CD14-positive monocyte (primary cell): Measurements from ENCODE around the gene ASH1L. TPM values are rescaled to one million over a fixed set of nuclear protein-coding genes. Genes with fewer than 3 reads are reported as not detected.

Source experiments
- DNase-seq, 3 donors: peaks; one replicate each; pipeline ENCODE4 v3.0.0-alpha.2; 2011 to 2022
- H2AFZ ChIP-seq: 2 replicates; pipeline ENCODE4 v1.6.0; 2012; ENCODE audit warnings: mild to moderate bottlenecking, low read depth, low read length, inconsistent platforms; ENCODE audit not compliant: insufficient read depth, poor library complexity, severe bottlenecking
- H3K27ac ChIP-seq, 2 donors: 1 replicate in 1 of 2; 2 replicates in 1 of 2; pipeline ENCODE4 v1.5.1; 2012 to 2013; ENCODE audit warnings: low read length in 2 of 2, control low read depth in 1 of 2, inconsistent platforms in 1 of 2, low read depth in 1 of 2, mild to moderate bottlenecking in 1 of 2
- H3K27me3 ChIP-seq, 2 donors: one replicate each; pipeline versions ENCODE4 v1.6.0 to v1.6.1; 2011 to 2013; ENCODE audit warnings: low read length in 2 of 2; ENCODE audit not compliant: control insufficient read depth in 2 of 2, insufficient read depth in 2 of 2
- H3K36me3 ChIP-seq, 2 donors: replicated peaks in 1 of 2; 1 replicate in 1 of 2; 2 replicates in 1 of 2; pipeline versions ENCODE4 v1.5.1 to v1.6.1; 2012 to 2013; ENCODE audit warnings: low read length in 2 of 2, control low read depth in 1 of 2, inconsistent platforms in 1 of 2, mild to moderate bottlenecking in 1 of 2; ENCODE audit not compliant: insufficient read depth in 2 of 2, control insufficient read depth in 1 of 2
- H3K4me1 ChIP-seq, 2 donors: 1 replicate in 1 of 2; 2 replicates in 1 of 2; pipeline versions ENCODE4 v1.5.1 to v1.6.1; 2012 to 2013; ENCODE audit warnings: low read length in 2 of 2, control low read depth in 1 of 2, inconsistent platforms in 1 of 2, mild to moderate bottlenecking in 1 of 2, moderate library complexity in 1 of 2; ENCODE audit not compliant: insufficient read depth in 2 of 2, control insufficient read depth in 1 of 2
- H3K4me2 ChIP-seq: replicated peaks from 2 replicates; pipeline ENCODE3; 2012; ENCODE audit warnings: low read length, moderate library complexity, mild to moderate bottlenecking; ENCODE audit not compliant: poor library complexity, severe bottlenecking; ENCODE audit errors: extremely low read depth
- H3K4me3 ChIP-seq, 3 experiments: fragments of 200-600 bp in 1 of 3; sonication (generic) in 1 of 3; replicated peaks in 1 of 3; 1 replicate in 2 of 3; 2 replicates in 1 of 3; pipeline ENCODE4 v1.5.1; 2011 to 2013; ENCODE audit warnings: low read length in 3 of 3, mild to moderate bottlenecking in 3 of 3, control low read depth in 2 of 3, low read depth in 2 of 3, inconsistent platforms in 1 of 3, moderate library complexity in 1 of 3
- H3K79me2 ChIP-seq: 2 replicates; pipeline ENCODE4 v1.6.0; 2012; ENCODE audit warnings: mild to moderate bottlenecking, control low read depth, inconsistent platforms, low read length, moderate library complexity; ENCODE audit not compliant: insufficient read depth
- H3K9ac ChIP-seq: 2 replicates; pipeline ENCODE4 v1.6.0; 2017; ENCODE audit warnings: low read length, mild to moderate bottlenecking; ENCODE audit not compliant: insufficient read depth, poor library complexity, severe bottlenecking
- H3K9me3 ChIP-seq, 2 donors: replicated peaks in 1 of 2; 1 replicate in 1 of 2; 2 replicates in 1 of 2; pipeline versions ENCODE4 v1.5.1 to v1.6.1; 2012 to 2013; ENCODE audit warnings: low read length in 2 of 2, control low read depth in 1 of 2; ENCODE audit not compliant: control insufficient read depth in 1 of 2, insufficient read depth in 1 of 2
- H4K20me1 ChIP-seq: 2 replicates; pipeline ENCODE4 v1.6.0; 2012; ENCODE audit warnings: mild to moderate bottlenecking, low read length, control low read depth, moderate library complexity; ENCODE audit not compliant: insufficient read depth
- H3K27ac Mint-ChIP-seq, 7 donors: one replicate each; pipeline ENCODE4 v1.8.0; 2020; ENCODE audit warnings: mild to moderate bottlenecking in 7 of 7, mixed read lengths in 7 of 7, moderate library complexity in 6 of 7, inconsistent platforms in 2 of 7
- H3K27me3 Mint-ChIP-seq, 3 donors: one replicate each; pipeline ENCODE4 v1.8.0; 2021 to 2022; ENCODE audit warnings: low read depth in 3 of 3, mild to moderate bottlenecking in 3 of 3, mixed read lengths in 3 of 3, moderate library complexity in 3 of 3, inconsistent platforms in 1 of 3
- H3K36me3 Mint-ChIP-seq, 2 donors: one replicate each; pipeline ENCODE4 v1.8.0; 2020; ENCODE audit warnings: mixed read lengths in 2 of 2, inconsistent platforms in 1 of 2, mild to moderate bottlenecking in 1 of 2
- H3K4me1 Mint-ChIP-seq: one replicate; pipeline ENCODE4 v1.8.0; 2020; ENCODE audit warnings: mild to moderate bottlenecking, mixed read lengths
- H3K4me3 Mint-ChIP-seq, 2 donors: one replicate each; pipeline ENCODE4 v1.8.0; 2020; ENCODE audit warnings: mild to moderate bottlenecking in 2 of 2, mixed read lengths in 2 of 2, moderate library complexity in 1 of 2
- H3K9me3 Mint-ChIP-seq, 7 donors: one replicate each; pipeline ENCODE4 v1.8.0; 2020 to 2022; ENCODE audit warnings: mixed read lengths in 7 of 7, mild to moderate bottlenecking in 6 of 7, moderate library complexity in 6 of 7, inconsistent platforms in 2 of 7
- WGBS: methylation state at CpG from one replicate; pipeline ENCODE4 v1.1.5; 2013; ENCODE audit warnings: missing lambda C conversion rate; ENCODE audit not compliant: insufficient coverage; 5-methylcytosine and 5-hydroxymethylcytosine counted together
- intact Hi-C, 2 donors: fragments of 100-400 bp; cut with micrococcal nuclease; formaldehyde crosslinking; loops; one replicate each; pipeline versions ENCODE4 v1.15.0 to v1.15.1; 2023
- polyA plus RNA-seq, 3 donors: library from polyadenylated mRNA; depleted of rRNA in 1 of 3; unstranded in 2 of 3; stranded (reverse) in 1 of 3; fragments of 300-500 nt in 2 of 3; fragments of >200 nt in 1 of 3; fragmentation: Illumina TruSeq in 2 of 3; gene quantifications; 1 replicate in 2 of 3; 2 replicates in 1 of 3; pipeline ENCODE4 v1.2.3, GENCODE V29; 2012 to 2021
- TF ChIP-seq, protein P1 (sequence below): fragments of 200-600 bp; IDR thresholded peaks from one replicate; pipeline ENCODE4 v1.8.0; 2022; ENCODE audit warnings: antibody characterized with exemption, mild to moderate bottlenecking

ASH1L gene
- polyA plus RNA-seq, 3 donors: 2.7 to 21.5 (median 5.6) TPM

DNA sequence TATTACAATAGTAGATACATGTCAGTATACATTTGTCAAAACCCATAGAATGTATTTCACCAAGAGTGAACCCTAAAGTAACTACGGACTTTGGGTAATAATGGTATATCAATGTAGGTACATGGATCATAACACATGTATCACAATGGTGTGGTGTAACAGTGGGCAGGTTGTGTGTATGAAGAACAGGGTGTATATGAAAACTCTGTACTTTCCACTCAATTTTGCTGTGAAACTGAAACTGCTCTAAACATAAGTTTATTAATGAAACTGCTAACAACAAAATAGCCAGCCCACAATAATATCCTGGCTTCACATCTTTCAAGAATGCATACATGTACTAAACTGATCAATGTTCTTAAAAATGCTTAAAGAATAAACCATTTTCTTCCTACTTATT is 151.7 kb downstream of the ASH1L start:
- H3K9ac ChIP-seq: no peak overlapping the region
- H3K4me1 ChIP-seq: no peaks in the 10 kb centered on the region
- no peak overlapping the region for H3K4me2 ChIP-seq
- peak overlapping the region in 1 of 2 donors; percentile 24 for H3K27ac ChIP-seq
- no CpG with 5 or more reads among the region's 1 CpG for WGBS
- no peaks in the 10 kb centered on the region for H3K4me1 Mint-ChIP-seq
- no peaks in the 10 kb centered on the region for H3K9me3 ChIP-seq
- H3K27me3 ChIP-seq: no peaks in the 10 kb centered on the region
- H4K20me1 ChIP-seq: peaks cover 24% of the 10 kb centered on the region
- H3K27ac Mint-ChIP-seq: no peak overlapping the region
- peaks cover 39 to 69% of the 10 kb centered on the region in 2 donors for H3K36me3 Mint-ChIP-seq
- TF ChIP-seq, protein P1, sequence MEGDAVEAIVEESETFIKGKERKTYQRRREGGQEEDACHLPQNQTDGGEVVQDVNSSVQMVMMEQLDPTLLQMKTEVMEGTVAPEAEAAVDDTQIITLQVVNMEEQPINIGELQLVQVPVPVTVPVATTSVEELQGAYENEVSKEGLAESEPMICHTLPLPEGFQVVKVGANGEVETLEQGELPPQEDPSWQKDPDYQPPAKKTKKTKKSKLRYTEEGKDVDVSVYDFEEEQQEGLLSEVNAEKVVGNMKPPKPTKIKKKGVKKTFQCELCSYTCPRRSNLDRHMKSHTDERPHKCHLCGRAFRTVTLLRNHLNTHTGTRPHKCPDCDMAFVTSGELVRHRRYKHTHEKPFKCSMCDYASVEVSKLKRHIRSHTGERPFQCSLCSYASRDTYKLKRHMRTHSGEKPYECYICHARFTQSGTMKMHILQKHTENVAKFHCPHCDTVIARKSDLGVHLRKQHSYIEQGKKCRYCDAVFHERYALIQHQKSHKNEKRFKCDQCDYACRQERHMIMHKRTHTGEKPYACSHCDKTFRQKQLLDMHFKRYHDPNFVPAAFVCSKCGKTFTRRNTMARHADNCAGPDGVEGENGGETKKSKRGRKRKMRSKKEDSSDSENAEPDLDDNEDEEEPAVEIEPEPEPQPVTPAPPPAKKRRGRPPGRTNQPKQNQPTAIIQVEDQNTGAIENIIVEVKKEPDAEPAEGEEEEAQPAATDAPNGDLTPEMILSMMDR: no peak
- peaks cover 5% of the 10 kb centered on the region for H3K79me2 ChIP-seq
- no peak overlapping the region for H3K4me3 Mint-ChIP-seq
- peaks cover 41 to 86% of the 10 kb centered on the region in 2 donors for H3K36me3 ChIP-seq
- H3K27me3 Mint-ChIP-seq: no peaks in the 10 kb centered on the region
- intact Hi-C loops: no loop called here
- no peaks in the 10 kb centered on the region for H3K9me3 Mint-ChIP-seq
- no peak overlapping the region for H2AFZ ChIP-seq
- no peak for DNase-seq
- H3K4me3 ChIP-seq: no peak overlapping the region

GRCh38 chr1:155396874-155397476 is 165.6 kb downstream of the ASH1L start:
- H3K36me3 Mint-ChIP-seq: peaks cover 49 to 64% of the 10 kb centered on the region in 2 donors

More at GRCh38 chr1:155396874-155397476, 165.6 kb downstream of the ASH1L start:
- Histone ChIP-seq H4K20me1 (peaks cover 14% of the 10 kb centered on the region), H3K9ac (no peak overlapping the region), H3K79me2 (peaks cover 2% of the 10 kb centered on the region), H3K9me3 (no peaks in the 10 kb centered on the region), H3K36me3 (peaks cover 43 to 78% of the 10 kb centered on the region in 2 donors), H3K27me3 (no peaks in the 10 kb centered on the region), H3K4me1 (peaks cover 7 to 14% of the 10 kb centered on the region in 2 donors), H3K27ac (no peak overlapping the region), H3K4me3 (no peak overlapping the region), H3K4me2 (no peak overlapping the region), H2AFZ (no peak overlapping the region)
- Mint-ChIP-seq H3K27me3 (peaks cover 0 to 2% (median 0%) of the 10 kb centered on the region in 3 donors), H3K9me3 (no peaks in the 10 kb centered on the region), H3K27ac (no peak overlapping the region), H3K4me1 (peaks cover 12% of the 10 kb centered on the region), H3K4me3 (no peak overlapping the region)
- TF ChIP-seq, protein P1: no peak
- intact Hi-C loops: no loop called here
- 100% methylated on average over 6 of the region's 12 CpGs for WGBS
- no peak for DNase-seq
